Measurements from ENCODE around the gene BABAM2.
"Not testable (repeated sequence)": the region's sequence is repeated elsewhere in the genome, so short reads cannot be mapped to it uniquely, and the experiment has no call there.

BABAM2 gene

GRCh38 chr2:28113771-28114170, 223.2 kb downstream of the BABAM2 start:
- DNase-seq (ENCODE audit: low read depth, low spot score), result not testable (repeated sequence)

GRCh38 chr2:28117104-28117596, 226.6 kb downstream of the BABAM2 start:
- no peak for DNase-seq (ENCODE audit: low read depth, low spot score)

- no peak for DNase-seq (ENCODE audit: low read depth, low spot score)
Measured at GRCh38 chr2:28119631-28120030, 229.1 kb downstream of the BABAM2 start.

- no peak for DNase-seq (ENCODE audit: low read depth, low spot score)
Measured at GRCh38 chr2:28128281-28128950, 237.9 kb downstream of the BABAM2 start.

- no peak for DNase-seq (ENCODE audit: low read depth, low spot score)
Measured at GRCh38 chr2:28129955-28130695, 239.6 kb downstream of the BABAM2 start.

- no peak for DNase-seq (ENCODE audit: low read depth, low spot score)
Measured at GRCh38 chr2:28133778-28134177, 243.2 kb downstream of the BABAM2 start.

- no peak for DNase-seq (ENCODE audit: low read depth, low spot score)
Measured at GRCh38 chr2:28134262-28134812, 243.8 kb downstream of the BABAM2 start.

- no peak for DNase-seq (ENCODE audit: low read depth, low spot score)
Measured at GRCh38 chr2:28134857-28135256, 244.3 kb downstream of the BABAM2 start.

GRCh38 chr2:28135324-28135723, 244.8 kb downstream of the BABAM2 start:
- DNase-seq (ENCODE audit: low read depth, low spot score), result no peak

- DNase-seq (ENCODE audit: low read depth, low spot score), result no peak
Measured at GRCh38 chr2:28135799-28136198, 245.3 kb downstream of the BABAM2 start.

- DNase-seq (ENCODE audit: low read depth, low spot score), result no peak
Measured at GRCh38 chr2:28136556-28136955, 246.0 kb downstream of the BABAM2 start.

GRCh38 chr2:28137221-28137620, 246.7 kb downstream of the BABAM2 start:
- DNase-seq (ENCODE audit: low read depth, low spot score), result no peak

- DNase-seq (ENCODE audit: low read depth, low spot score), result no peak
Measured at GRCh38 chr2:28142386-28142785, 251.9 kb downstream of the BABAM2 start.

- no peak for DNase-seq (ENCODE audit: low read depth, low spot score)
Measured at GRCh38 chr2:28148000-28148399, 257.5 kb downstream of the BABAM2 start.

GRCh38 chr2:28148566-28148965, 258.0 kb downstream of the BABAM2 start:
- DNase-seq (ENCODE audit: low read depth, low spot score), result no peak

- DNase-seq (ENCODE audit: low read depth, low spot score), result no peak
Measured at GRCh38 chr2:28150236-28150915, 259.8 kb downstream of the BABAM2 start.

- no peak for DNase-seq (ENCODE audit: low read depth, low spot score)
Measured at GRCh38 chr2:28150994-28151393, 260.5 kb downstream of the BABAM2 start.

- DNase-seq (ENCODE audit: low read depth, low spot score), result no peak
Measured at GRCh38 chr2:28152585-28153280, 262.2 kb downstream of the BABAM2 start.

- DNase-seq (ENCODE audit: low read depth, low spot score), result no peak
Measured at GRCh38 chr2:28153851-28154250, 263.3 kb downstream of the BABAM2 start.

- no peak for DNase-seq (ENCODE audit: low read depth, low spot score)
Measured at GRCh38 chr2:28155086-28155485, 264.6 kb downstream of the BABAM2 start.

GRCh38 chr2:28155627-28156026, 265.1 kb downstream of the BABAM2 start:
- no peak for DNase-seq (ENCODE audit: low read depth, low spot score)

- no peak for DNase-seq (ENCODE audit: low read depth, low spot score)
Measured at GRCh38 chr2:28158791-28159190, 268.3 kb downstream of the BABAM2 start.

All from activated naive CD8-positive, alpha-beta T cell treated with anti-CD3 and anti-CD28 coated beads, Interleukin-2, amount 50 U/mL, for 16 hours (primary cell).